ENCODE results near the gene OPCML. TPM values are rescaled to one million over a fixed set of nuclear protein-coding genes. Genes with fewer than 3 reads are reported as not detected.

OPCML gene
- total and polyA plus RNA-seq, 2 experiments from 2014 or later = 1.2 to 4.4 TPM

- TF ChIP-seq EZH2phosphoT487 (IDR thresholded peaks at IDR 0.05; ENCODE audit: unreplicated experiment) = no peak
- TF ChIP-seq JUNB (IDR thresholded peaks at IDR 0.05; ENCODE audit: unreplicated experiment) = no peak
- no peak for TF ChIP-seq EZH2 (IDR thresholded peaks at IDR 0.05; ENCODE audit: low read depth, unreplicated experiment)
- TF ChIP-seq CTCF (conservative IDR thresholded peaks at IDR 0.05; ENCODE audit: low read depth in 2 of 2) = no peak
- no peak for TF ChIP-seq POLR2AphosphoS5 (IDR thresholded peaks at IDR 0.05; ENCODE audit: low read depth)
- no peak for TF ChIP-seq ZNF114 (CRISPR knock-in tag; IDR thresholded peaks at IDR 0.05)
- no peak for TF ChIP-seq NANOG (IDR thresholded peaks at IDR 0.05; ENCODE audit: borderline replicate concordance)
These were observed 512.5 kb downstream of the OPCML start (continued) for GRCh38 chr11:133019545-133020371.

GRCh38 chr11:133015457-133015856 is 516.8 kb downstream of the OPCML start:
- H3K4me1 ChIP-seq (ENCODE audit: insufficient read depth) = peaks cover 14% of the 10 kb centered on the region
- Mint-ChIP-seq H3K27me3 (ENCODE audit: insufficient read depth, low read depth, poor library complexity) (peaks cover 2% of the 10 kb centered on the region), H3K27ac (no peak overlapping the region), H3K36me3 (ENCODE audit: low read depth) (no peaks in the 10 kb centered on the region), H3K4me3 (no peak overlapping the region), H3K4me1 (peaks cover 13% of the 10 kb centered on the region), H3K9me3 (no peaks in the 10 kb centered on the region)
- H3K79me2 ChIP-seq (replicated peaks; ENCODE audit: insufficient read depth) = no peaks in the 10 kb centered on the region
- no peak overlapping the region for H3K4me2 ChIP-seq
- DNase-seq (ENCODE audit: low spot score) (no peak), ATAC-seq (no peak)
- H3F3A ChIP-seq (replicated peaks; ENCODE audit: low read depth) = no peaks in the 10 kb centered on the region
- no peak overlapping the region for H2AFZ ChIP-seq
- no peaks in the 10 kb centered on the region; the same call in 1 of the 2 replicates for H3K9me2 ChIP-seq (ENCODE audit: insufficient read depth)
- H3K4me3 ChIP-seq = no peak overlapping the region
- no peak for TF ChIP-seq JUNB (IDR thresholded peaks at IDR 0.05; ENCODE audit: unreplicated experiment)
- TF ChIP-seq EZH2 (IDR thresholded peaks at IDR 0.05; ENCODE audit: low read depth, unreplicated experiment) = no peak
- TF ChIP-seq NANOG (IDR thresholded peaks at IDR 0.05; ENCODE audit: borderline replicate concordance) = no peak
- no peaks in the 10 kb centered on the region for H4K20me1 ChIP-seq (replicated peaks; ENCODE audit: insufficient read depth)
- no peak overlapping the region for H3K27ac ChIP-seq (ENCODE audit: low read depth)
- no peaks in the 10 kb centered on the region for H3K27me3 ChIP-seq (ENCODE audit: insufficient read depth)
- H3K36me3 ChIP-seq (ENCODE audit: insufficient read depth) = no peaks in the 10 kb centered on the region

- H4K20me1 ChIP-seq (replicated peaks; ENCODE audit: insufficient read depth) = no peaks in the 10 kb centered on the region
- Mint-ChIP-seq H3K4me3 (no peak overlapping the region), H3K4me1 (peaks cover 13% of the 10 kb centered on the region), H3K27me3 (ENCODE audit: insufficient read depth, low read depth, poor library complexity) (peaks cover 2% of the 10 kb centered on the region), H3K36me3 (ENCODE audit: low read depth) (no peaks in the 10 kb centered on the region), H3K27ac (no peak overlapping the region), H3K9me3 (no peaks in the 10 kb centered on the region)
- no peak overlapping the region for H3K4me3 ChIP-seq
- H3K27ac ChIP-seq (ENCODE audit: low read depth) = no peak overlapping the region
- peaks cover 14% of the 10 kb centered on the region for H3K4me1 ChIP-seq (ENCODE audit: insufficient read depth)
- DNase-seq (ENCODE audit: low spot score) (no peak), ATAC-seq (no peak)
- no peaks in the 10 kb centered on the region for H3K36me3 ChIP-seq (ENCODE audit: insufficient read depth)
- H3K79me2 ChIP-seq (replicated peaks; ENCODE audit: insufficient read depth) = no peaks in the 10 kb centered on the region
- H3K4me2 ChIP-seq = peak overlapping the region; percentile 24; the same call in 1 of the 2 replicates
- no peaks in the 10 kb centered on the region for H3K27me3 ChIP-seq (ENCODE audit: insufficient read depth)
- no peak overlapping the region for H2AFZ ChIP-seq
- no peaks in the 10 kb centered on the region for H3F3A ChIP-seq (replicated peaks; ENCODE audit: low read depth)
- H3K9me2 ChIP-seq (ENCODE audit: insufficient read depth) = no peaks in the 10 kb centered on the region; the same call in 1 of the 2 replicates
- no peak for TF ChIP-seq JUNB (IDR thresholded peaks at IDR 0.05; ENCODE audit: unreplicated experiment)
- TF ChIP-seq ZNF462 (CRISPR knock-in tag; IDR thresholded peaks at IDR 0.05) = no peak
- no peak for TF ChIP-seq ZNF114 (CRISPR knock-in tag; IDR thresholded peaks at IDR 0.05)
- no peak for TF ChIP-seq ETS1 (IDR thresholded peaks at IDR 0.05)
- no peak for TF ChIP-seq NANOG (IDR thresholded peaks at IDR 0.05; ENCODE audit: borderline replicate concordance)
These were observed 518.0 kb downstream of the OPCML start for GRCh38 chr11:133014337-133014736.

All from GM23338 (cell line).